Activated CD4-positive, alpha-beta memory T cell treated with anti-CD3 and anti-CD28 coated beads, Interleukin-2, amount 10 ng/mL, durations not matched to agents 7 days and 5 days (primary cell): ENCODE data around the gene AGBL1. TPM values are rescaled to one million over a fixed set of nuclear protein-coding genes. Genes with fewer than 3 reads are reported as not detected.

Experiments
- CTCF ChIA-PET: fragments of 350-600 bp; sonication (Branson Sonifier 250); formaldehyde crosslinking; loops from one replicate; lab custom pipeline; 2021; ENCODE audit warnings: antibody characterized with exemption, inconsistent platforms; lab: Charles Lee
- POLR2A ChIA-PET: fragments of 350-600 bp; sonication (Branson Sonifier 250); formaldehyde crosslinking; loops from one replicate; lab custom pipeline; 2021; ENCODE audit warnings: antibody characterized with exemption; lab: Charles Lee
- DNase-seq: peaks from one replicate; pipeline ENCODE4 v3.0.0-alpha.2; 2020
- H3K27ac Mint-ChIP-seq: one replicate; pipeline ENCODE4 v1.8.0; 2021; ENCODE audit warnings: mild to moderate bottlenecking, mixed read lengths
- H3K27me3 Mint-ChIP-seq: one replicate; pipeline ENCODE4 v1.8.0; 2021; ENCODE audit warnings: mixed read lengths
- H3K36me3 Mint-ChIP-seq: one replicate; pipeline ENCODE4 v1.8.0; 2021; ENCODE audit warnings: low read depth, mixed read lengths
- H3K4me1 Mint-ChIP-seq: one replicate; pipeline ENCODE4 v1.8.0; 2021; ENCODE audit warnings: mixed read lengths
- H3K4me3 Mint-ChIP-seq: one replicate; pipeline ENCODE4 v1.8.0; 2021; ENCODE audit warnings: mild to moderate bottlenecking, mixed read lengths
- H3K9me3 Mint-ChIP-seq: one replicate; pipeline ENCODE4 v1.8.0; 2021; ENCODE audit warnings: mixed read lengths
- total RNA-seq, 2 experiments: library from RNA; stranded (reverse); gene quantifications; one replicate each; pipeline ENCODE4 v1.2.3, GENCODE V29; 2021

Gene AGBL1
- total RNA-seq, 2 experiments from 2014 or later = not detected

GRCh38 chr15:87047203-87047965 is 967.7 kb downstream of the AGBL1 start:
- Mint-ChIP-seq H3K27me3 (no peaks in the 10 kb centered on the region), H3K4me3 (no peak overlapping the region), H3K4me1 (no peaks in the 10 kb centered on the region), H3K36me3 (no peaks in the 10 kb centered on the region), H3K9me3 (no peaks in the 10 kb centered on the region), H3K27ac (no peak overlapping the region)
- CTCF ChIA-PET = no interaction called here
- POLR2A ChIA-PET = no interaction called here
- DNase-seq = no peak
